ENCODE measurements around the gene CUL2. TPM values are rescaled to one million over a fixed set of nuclear protein-coding genes. Genes with fewer than 3 reads are reported as not detected.

Gene CUL2
- total and polyA plus RNA-seq, 7 donors: 26.2 to 65.6 (median 47.0) TPM

DNA sequence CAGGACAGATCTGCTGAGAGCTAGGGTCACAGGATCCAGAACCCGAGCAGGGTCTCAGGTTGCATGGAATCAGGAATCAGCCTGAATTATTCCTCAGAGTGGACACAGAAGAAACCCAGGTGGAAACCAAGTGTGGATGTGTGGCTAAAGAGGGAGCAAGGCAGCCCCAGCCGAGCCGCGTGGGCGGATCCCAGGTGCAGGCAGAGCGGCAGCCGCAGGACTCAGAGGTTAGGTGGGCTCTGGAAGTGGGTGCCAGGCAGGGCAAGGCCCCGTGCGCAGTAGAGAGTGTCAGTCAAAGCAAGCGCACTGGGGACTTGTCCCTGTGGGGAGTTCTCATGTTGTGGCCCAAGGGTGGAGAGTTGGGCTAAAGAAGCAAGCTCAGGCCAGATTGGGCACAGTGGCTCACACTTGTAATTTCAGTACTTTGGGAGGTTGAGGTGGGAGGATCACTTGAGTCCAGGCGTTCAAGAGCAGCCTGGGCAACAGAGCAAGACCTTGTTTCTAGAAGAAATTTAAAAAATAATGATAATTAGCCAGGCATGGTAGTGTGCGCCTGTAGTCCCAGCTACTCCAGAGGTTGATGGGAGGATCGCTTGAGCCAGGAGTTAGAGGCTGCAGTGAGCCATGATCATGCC is 125.9 kb downstream of the CUL2 start:
- DNase-seq (no peak), ATAC-seq (no peak)
- peaks cover 6% of the 10 kb centered on the region for H3K4me1 ChIP-seq
- intact Hi-C loops (cut with DNase I): loop anchor here in 1 of 2 donors (5.0 kb wide), 1 partner anchor 297 kb away; no protein-coding TSS in a partner anchor
- H3K27ac ChIP-seq: no peak overlapping the region
- no peaks in the 10 kb centered on the region for H3K9me3 ChIP-seq
- 94 to 97% (median 96%) methylated on average over 13 of the region's 13 CpGs for WGBS, 3 donors
- TF ChIP-seq, protein P1, sequence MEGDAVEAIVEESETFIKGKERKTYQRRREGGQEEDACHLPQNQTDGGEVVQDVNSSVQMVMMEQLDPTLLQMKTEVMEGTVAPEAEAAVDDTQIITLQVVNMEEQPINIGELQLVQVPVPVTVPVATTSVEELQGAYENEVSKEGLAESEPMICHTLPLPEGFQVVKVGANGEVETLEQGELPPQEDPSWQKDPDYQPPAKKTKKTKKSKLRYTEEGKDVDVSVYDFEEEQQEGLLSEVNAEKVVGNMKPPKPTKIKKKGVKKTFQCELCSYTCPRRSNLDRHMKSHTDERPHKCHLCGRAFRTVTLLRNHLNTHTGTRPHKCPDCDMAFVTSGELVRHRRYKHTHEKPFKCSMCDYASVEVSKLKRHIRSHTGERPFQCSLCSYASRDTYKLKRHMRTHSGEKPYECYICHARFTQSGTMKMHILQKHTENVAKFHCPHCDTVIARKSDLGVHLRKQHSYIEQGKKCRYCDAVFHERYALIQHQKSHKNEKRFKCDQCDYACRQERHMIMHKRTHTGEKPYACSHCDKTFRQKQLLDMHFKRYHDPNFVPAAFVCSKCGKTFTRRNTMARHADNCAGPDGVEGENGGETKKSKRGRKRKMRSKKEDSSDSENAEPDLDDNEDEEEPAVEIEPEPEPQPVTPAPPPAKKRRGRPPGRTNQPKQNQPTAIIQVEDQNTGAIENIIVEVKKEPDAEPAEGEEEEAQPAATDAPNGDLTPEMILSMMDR (IDR thresholded peaks at IDR 0.05): no peak
- H3K4me3 ChIP-seq: no peak overlapping the region
- no peaks in the 10 kb centered on the region for H3K36me3 ChIP-seq (ENCODE audit: insufficient read depth in 1 of 2, low read depth in 1 of 2)
- no peaks in the 10 kb centered on the region for H3K27me3 ChIP-seq (ENCODE audit: insufficient read depth in 3 of 3, low read length in 2 of 3)

DNA sequence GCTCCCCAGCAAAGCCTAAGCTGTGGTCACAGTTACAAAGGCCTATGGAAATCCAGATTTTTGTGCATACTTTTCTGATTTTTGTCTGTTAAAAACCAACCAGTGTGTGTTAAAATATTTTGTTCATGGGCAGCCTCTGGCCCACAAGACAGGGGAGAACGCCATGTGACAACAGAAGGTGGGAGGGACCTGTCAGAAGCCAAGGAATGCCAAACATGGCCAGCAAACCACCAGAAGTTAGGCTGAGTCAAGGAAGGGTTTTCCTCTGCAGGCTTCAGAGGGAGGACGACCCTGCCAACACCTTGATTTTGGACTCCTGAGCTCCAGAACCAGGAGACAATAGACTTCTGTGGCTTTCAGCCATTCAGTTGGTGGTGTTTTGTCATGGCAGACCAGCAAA is 127.3 kb downstream of the CUL2 start:
- DNase-seq: no peak
- 86 to 91% (median 87%) methylated on average over 2 of the region's 2 CpGs for WGBS, 3 donors
- Histone ChIP-seq H3K36me3 (ENCODE audit: insufficient read depth in 1 of 2, low read depth in 1 of 2) (no peaks in the 10 kb centered on the region), H3K4me3 (no peak overlapping the region), H3K27ac (no peak overlapping the region), H3K27me3 (ENCODE audit: insufficient read depth in 3 of 3, low read length in 2 of 3) (no peaks in the 10 kb centered on the region), H3K4me1 (peaks cover 6% of the 10 kb centered on the region), H3K9me3 (no peaks in the 10 kb centered on the region)
- intact Hi-C loops (cut with DNase I): loop anchor here in 1 of 2 donors (5.0 kb wide), 1 partner anchor 296 kb away; no protein-coding TSS in a partner anchor
- TF ChIP-seq, protein P1 (IDR thresholded peaks at IDR 0.05): no peak
- ATAC-seq: no peak

DNA sequence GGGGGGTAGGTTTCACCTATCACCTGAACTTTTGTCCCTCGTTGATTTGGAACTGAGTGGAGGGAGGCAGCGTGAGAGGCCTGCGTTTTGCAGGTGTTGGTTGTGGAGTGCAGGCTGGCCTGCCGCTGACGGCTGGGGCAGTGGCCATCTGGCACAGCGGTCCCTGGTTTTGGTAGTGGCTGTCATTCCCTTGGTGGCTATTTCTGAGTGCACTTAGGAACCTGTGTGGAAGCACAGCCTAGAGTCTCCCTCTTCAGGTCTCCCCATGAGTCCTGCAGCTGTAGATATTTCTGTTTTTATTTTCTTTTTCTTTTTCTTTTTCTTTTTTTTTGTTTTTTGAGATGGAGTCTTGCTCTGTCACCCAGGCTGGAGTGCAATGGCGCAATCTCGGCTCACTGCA is 129.2 kb downstream of the CUL2 start:
- Histone ChIP-seq H3K9me3 (no peaks in the 10 kb centered on the region), H3K4me3 (no peak overlapping the region), H3K27ac (no peak overlapping the region), H3K27me3 (ENCODE audit: insufficient read depth in 3 of 3, low read length in 2 of 3) (no peaks in the 10 kb centered on the region), H3K36me3 (ENCODE audit: insufficient read depth in 1 of 2, low read depth in 1 of 2) (no peaks in the 10 kb centered on the region), H3K4me1 (peaks cover 3% of the 10 kb centered on the region)
- WGBS, 3 donors: 31 to 61% (median 43%) methylated on average over 8 of the region's 8 CpGs
- DNase-seq (no peak), ATAC-seq (peak; percentile 79 to 96 (median 92))
- TF ChIP-seq, protein P1 (IDR thresholded peaks at IDR 0.05): peak; percentile 63
- intact Hi-C loops (cut with DNase I): loop anchor here in 1 of 2 donors (5.0 kb wide), 1 partner anchor 294 kb away; no protein-coding TSS in a partner anchor

DNA sequence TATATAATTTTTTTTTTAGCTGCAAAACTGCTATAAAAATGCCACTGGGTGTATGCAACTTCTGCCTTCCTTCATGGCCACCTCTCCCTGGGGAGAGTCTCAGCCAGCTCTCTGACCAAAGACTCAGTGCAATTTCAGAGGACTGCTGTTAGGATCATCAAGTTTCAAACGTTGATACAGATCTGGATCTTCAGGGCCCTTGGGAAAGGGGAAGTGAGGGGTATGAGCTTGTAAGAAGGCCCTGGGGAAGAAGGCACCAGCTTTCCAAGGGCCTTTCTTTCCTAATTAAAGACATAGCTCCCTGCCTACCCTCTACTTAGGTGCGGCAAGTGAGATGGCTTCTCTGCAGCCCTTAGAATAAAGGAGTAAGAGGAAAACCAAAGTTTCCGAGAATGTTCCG is 130.4 kb downstream of the CUL2 start:
- 66 to 74% (median 70%) methylated on average over 4 of the region's 4 CpGs for WGBS, 3 donors
- Histone ChIP-seq H3K4me3 (no peak overlapping the region), H3K36me3 (ENCODE audit: insufficient read depth in 1 of 2, low read depth in 1 of 2) (no peaks in the 10 kb centered on the region), H3K27me3 (ENCODE audit: insufficient read depth in 3 of 3, low read length in 2 of 3) (no peaks in the 10 kb centered on the region), H3K27ac (no peak overlapping the region), H3K9me3 (no peaks in the 10 kb centered on the region), H3K4me1 (peaks cover 3% of the 10 kb centered on the region)
- ATAC-seq (no peak), DNase-seq (no peak)
- intact Hi-C loops (cut with DNase I): loop anchor here (5.0 to 10.0 kb wide), 2 partner anchors 145 to 292 kb away; partner anchors contain the start of gene PARD3 (in 1 of the 2)
- TF ChIP-seq, protein P1 (IDR thresholded peaks at IDR 0.05): no peak

Measured in psoas muscle (tissue), 8 donors.